Measurements from ENCODE around the gene MAPT.

Gene MAPT

DNA sequence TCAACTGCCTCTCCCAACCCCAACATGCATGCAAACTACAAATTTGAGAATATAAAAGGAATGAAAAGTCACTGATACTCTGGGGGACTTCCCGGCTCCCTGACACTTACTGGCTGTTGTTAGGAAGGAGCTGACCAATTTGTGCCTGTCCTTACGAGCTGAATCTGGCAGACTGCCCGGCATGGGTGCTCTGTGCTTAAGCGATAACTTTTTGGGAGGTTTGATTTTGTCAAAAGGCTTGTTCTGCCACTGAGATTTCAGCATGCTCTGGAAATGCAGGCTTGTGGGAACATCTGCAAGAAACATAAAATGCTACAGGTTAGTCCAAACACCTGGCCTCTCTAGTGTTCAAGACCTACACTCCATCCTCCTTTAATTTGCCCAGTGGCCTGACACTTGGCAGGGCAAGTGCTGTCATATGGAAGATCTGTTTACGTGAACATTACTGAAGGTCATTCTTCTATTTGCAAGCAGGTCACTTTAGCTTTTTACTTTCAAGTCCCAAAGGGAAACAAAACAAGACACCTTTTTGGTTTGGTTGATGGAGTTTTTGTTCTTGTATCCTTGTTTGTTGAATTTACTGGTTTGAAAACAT is 145.3 kb downstream of the MAPT start:
- no peak for DNase-seq (ENCODE audit: low read depth in 2 of 2)
- TF ChIP-seq, protein P1, sequence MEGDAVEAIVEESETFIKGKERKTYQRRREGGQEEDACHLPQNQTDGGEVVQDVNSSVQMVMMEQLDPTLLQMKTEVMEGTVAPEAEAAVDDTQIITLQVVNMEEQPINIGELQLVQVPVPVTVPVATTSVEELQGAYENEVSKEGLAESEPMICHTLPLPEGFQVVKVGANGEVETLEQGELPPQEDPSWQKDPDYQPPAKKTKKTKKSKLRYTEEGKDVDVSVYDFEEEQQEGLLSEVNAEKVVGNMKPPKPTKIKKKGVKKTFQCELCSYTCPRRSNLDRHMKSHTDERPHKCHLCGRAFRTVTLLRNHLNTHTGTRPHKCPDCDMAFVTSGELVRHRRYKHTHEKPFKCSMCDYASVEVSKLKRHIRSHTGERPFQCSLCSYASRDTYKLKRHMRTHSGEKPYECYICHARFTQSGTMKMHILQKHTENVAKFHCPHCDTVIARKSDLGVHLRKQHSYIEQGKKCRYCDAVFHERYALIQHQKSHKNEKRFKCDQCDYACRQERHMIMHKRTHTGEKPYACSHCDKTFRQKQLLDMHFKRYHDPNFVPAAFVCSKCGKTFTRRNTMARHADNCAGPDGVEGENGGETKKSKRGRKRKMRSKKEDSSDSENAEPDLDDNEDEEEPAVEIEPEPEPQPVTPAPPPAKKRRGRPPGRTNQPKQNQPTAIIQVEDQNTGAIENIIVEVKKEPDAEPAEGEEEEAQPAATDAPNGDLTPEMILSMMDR (IDR thresholded peaks at IDR 0.05; ENCODE audit: low read depth, low read length): no peak
- no peak overlapping the region for H3K4me3 ChIP-seq (replicated peaks in 1 of 2; ENCODE audit: low read depth in 2 of 2, low read length in 2 of 2)

DNA sequence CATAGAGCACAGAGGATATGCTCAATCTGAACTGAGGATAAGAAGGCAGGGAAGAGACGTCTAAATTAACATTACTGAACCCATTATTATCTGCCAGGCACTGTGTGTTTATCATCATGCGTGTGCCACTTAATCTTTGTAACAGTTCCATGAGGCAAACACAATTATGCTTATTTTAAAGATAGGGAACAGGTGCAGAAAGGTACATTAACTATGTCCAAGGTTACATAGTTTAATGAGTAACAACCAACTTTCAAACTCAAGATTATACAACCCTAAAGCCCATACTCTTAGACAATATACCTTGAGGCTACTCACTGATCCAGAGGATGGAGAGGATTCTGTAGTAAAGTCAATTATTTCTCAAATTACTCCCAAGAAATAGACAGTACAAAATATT is 147.9 kb downstream of the MAPT start:
- no peak overlapping the region for H3K4me3 ChIP-seq (replicated peaks in 1 of 2; ENCODE audit: low read depth in 2 of 2, low read length in 2 of 2)
- TF ChIP-seq, protein P1 (IDR thresholded peaks at IDR 0.05; ENCODE audit: low read depth, low read length): no peak
- no peak for DNase-seq (ENCODE audit: low read depth in 2 of 2)

DNA sequence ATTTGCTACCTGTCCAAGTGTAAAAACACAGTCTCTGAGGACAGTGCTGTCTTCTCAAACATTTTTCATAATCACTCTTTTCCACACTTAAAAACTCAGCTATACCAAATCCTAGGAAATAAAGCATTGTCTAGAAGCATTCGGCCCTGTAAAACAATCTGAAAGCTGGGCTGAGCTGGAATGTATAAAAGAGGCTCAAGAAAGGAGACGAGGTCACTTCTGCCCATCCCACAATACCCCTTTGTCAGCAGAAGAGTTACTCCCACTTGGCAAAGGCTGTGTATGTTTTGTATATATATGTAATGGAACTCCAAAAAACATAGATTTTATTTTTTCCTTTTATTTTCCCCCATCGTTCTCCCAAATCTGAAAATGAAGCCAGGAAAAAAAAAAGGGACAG is 148.6 kb downstream of the MAPT start:
- no peak overlapping the region for H3K4me3 ChIP-seq (replicated peaks in 1 of 2; ENCODE audit: low read depth in 2 of 2, low read length in 2 of 2)
- DNase-seq (ENCODE audit: low read depth in 2 of 2): no peak
- TF ChIP-seq, protein P1 (IDR thresholded peaks at IDR 0.05; ENCODE audit: low read depth, low read length): no peak

DNA sequence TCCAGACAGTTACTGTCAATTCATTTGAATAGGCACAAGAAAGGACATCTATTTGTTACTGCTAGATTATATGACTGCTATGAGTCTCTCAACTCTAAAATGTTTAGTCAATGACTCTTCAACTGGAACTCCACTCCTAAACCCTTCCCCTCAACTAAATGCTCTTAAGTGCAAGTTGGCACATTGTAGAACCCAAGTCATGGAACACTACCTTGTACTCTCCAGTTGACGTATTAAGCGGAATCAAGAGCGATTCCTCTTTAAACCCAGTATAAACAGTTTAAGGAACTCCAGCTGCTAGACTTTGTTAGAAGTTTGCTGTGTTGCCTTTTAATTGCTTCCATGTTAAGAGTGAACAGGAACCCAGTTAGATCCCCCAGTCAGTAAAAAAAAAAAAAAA is 149.3 kb downstream of the MAPT start:
- TF ChIP-seq, protein P1 (IDR thresholded peaks at IDR 0.05; ENCODE audit: low read depth, low read length): no peak
- no peak for DNase-seq (ENCODE audit: low read depth in 2 of 2)
- H3K4me3 ChIP-seq (replicated peaks in 1 of 2; ENCODE audit: low read depth in 2 of 2, low read length in 2 of 2): no peak overlapping the region

DNA sequence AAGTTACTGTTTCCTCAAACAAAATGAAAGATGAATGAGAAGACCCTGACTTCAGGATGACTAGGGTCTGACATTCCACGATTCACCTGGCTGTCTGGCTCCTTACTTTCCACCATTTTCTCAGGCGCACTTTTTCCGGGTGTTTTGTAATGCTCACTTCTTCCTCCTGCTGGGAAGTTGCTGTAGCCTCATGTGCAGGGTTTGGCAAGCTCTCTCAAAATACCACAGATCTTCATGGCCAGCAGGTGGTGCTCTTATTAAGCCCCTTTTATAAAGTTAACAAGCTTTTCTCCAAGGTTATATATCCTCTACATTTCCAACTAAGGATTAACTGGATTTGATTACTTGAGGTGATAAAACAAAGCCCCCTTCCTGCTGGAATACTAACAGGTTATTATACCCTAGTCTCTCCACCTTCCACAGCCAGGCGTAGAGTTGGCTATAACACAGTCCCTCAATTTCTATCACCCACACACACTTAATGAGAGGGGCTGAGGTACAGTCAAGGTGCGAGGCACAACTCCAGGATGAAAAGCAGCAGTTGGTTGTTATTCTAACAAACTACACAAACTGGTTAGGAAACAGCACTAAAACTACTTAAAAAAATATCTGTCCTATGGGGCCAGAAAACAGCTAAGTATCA is 150.1 kb downstream of the MAPT start:
- no peak overlapping the region for H3K4me3 ChIP-seq (replicated peaks in 1 of 2; ENCODE audit: low read depth in 2 of 2, low read length in 2 of 2)
- TF ChIP-seq, protein P1 (IDR thresholded peaks at IDR 0.05; ENCODE audit: low read depth, low read length): peak; percentile 86
- DNase-seq (ENCODE audit: low read depth in 2 of 2): peak; percentile 95 to 96

DNA sequence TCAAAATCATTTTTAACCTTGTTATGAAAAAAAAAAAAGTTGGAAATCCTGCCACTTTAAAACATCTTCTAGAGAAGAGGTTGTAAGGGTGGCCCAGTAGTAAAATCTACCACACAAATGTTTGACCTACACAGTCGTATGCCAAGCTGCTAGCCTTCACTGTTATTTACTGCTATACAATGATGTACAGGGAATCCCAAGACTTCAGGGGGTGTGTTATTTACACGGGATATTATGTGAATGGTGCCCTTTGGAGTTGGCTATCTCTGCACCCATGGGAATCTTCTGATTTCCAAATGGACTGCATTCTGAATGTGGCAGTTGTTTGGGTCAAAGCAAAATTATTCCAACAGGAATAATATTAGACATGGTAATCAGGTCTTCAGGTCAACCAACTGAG is 150.6 kb downstream of the MAPT start:
- DNase-seq (ENCODE audit: low read depth in 2 of 2): no peak
- TF ChIP-seq, protein P1 (IDR thresholded peaks at IDR 0.05; ENCODE audit: low read depth, low read length): no peak
- no peak overlapping the region for H3K4me3 ChIP-seq (replicated peaks in 1 of 2; ENCODE audit: low read depth in 2 of 2, low read length in 2 of 2)
